CD4-positive, alpha-beta memory T cell (primary cell): ENCODE measurements around the gene JPH2. TPM values are rescaled to one million over a fixed set of nuclear protein-coding genes. Genes with fewer than 3 reads are reported as not detected.
A peak's percentile ranks its signal among the peaks of the same experiment; 100 is the strongest.

Experiments
- CTCF ChIA-PET: fragments of 350-600 bp; sonication (Branson Sonifier 250); formaldehyde crosslinking; loops from one replicate; lab custom pipeline; 2021; ENCODE audit warnings: inconsistent platforms; ENCODE audit not compliant: partially characterized antibody; lab: Charles Lee
- POLR2A ChIA-PET: fragments of 350-600 bp; sonication (Branson Sonifier 250); formaldehyde crosslinking; loops from one replicate; lab custom pipeline; 2021; ENCODE audit not compliant: partially characterized antibody; lab: Charles Lee
- DNase-seq, 5 donors: peaks; one replicate each; pipeline versions ENCODE4 v3.0.0 to v3.0.0-alpha.2; 2020 to 2022; ENCODE audit warnings: mixed read lengths in 1 of 5
- H3K27ac ChIP-seq: one replicate; pipeline ENCODE4 v1.7.0; 2013; ENCODE audit warnings: low read depth, low read length
- H3K27me3 ChIP-seq: 2 replicates; pipeline ENCODE4 v1.7.0; 2013; ENCODE audit warnings: mild to moderate bottlenecking, low read length, moderate library complexity; ENCODE audit not compliant: insufficient read depth
- H3K36me3 ChIP-seq: 2 replicates; pipeline ENCODE4 v1.7.0; 2013; ENCODE audit warnings: mild to moderate bottlenecking, low read length, moderate library complexity; ENCODE audit not compliant: insufficient read depth
- H3K4me1 ChIP-seq: 2 replicates; pipeline ENCODE4 v1.7.0; 2013; ENCODE audit warnings: mild to moderate bottlenecking, low read length, moderate library complexity; ENCODE audit not compliant: insufficient read depth
- H3K4me3 ChIP-seq, 2 donors: one replicate each; pipeline ENCODE4 v1.7.0; 2013; ENCODE audit warnings: low read length in 2 of 2, mild to moderate bottlenecking in 1 of 2
- H3K9me3 ChIP-seq, 2 donors: one replicate each; pipeline ENCODE4 v1.7.0; 2013; ENCODE audit warnings: low read length in 2 of 2, control low read depth in 1 of 2; ENCODE audit not compliant: control insufficient read depth in 1 of 2
- H3K27ac Mint-ChIP-seq, 7 donors: one replicate each; pipeline ENCODE4 v1.8.0; 2020 to 2021; ENCODE audit warnings: mixed read lengths in 7 of 7, mild to moderate bottlenecking in 6 of 7, inconsistent platforms in 3 of 7, moderate library complexity in 3 of 7
- H3K27me3 Mint-ChIP-seq, 2 donors: one replicate each; pipeline ENCODE4 v1.8.0; 2020 to 2021; ENCODE audit warnings: mixed read lengths in 2 of 2
- H3K36me3 Mint-ChIP-seq, 2 donors: one replicate each; pipeline ENCODE4 v1.8.0; 2020 to 2021; ENCODE audit warnings: mixed read lengths in 2 of 2, inconsistent platforms in 1 of 2, mild to moderate bottlenecking in 1 of 2
- H3K4me1 Mint-ChIP-seq, 4 donors: one replicate each; pipeline ENCODE4 v1.8.0; 2020 to 2021; ENCODE audit warnings: mixed read lengths in 4 of 4, mild to moderate bottlenecking in 1 of 4
- H3K4me3 Mint-ChIP-seq, 8 donors: one replicate each; pipeline ENCODE4 v1.8.0; 2020 to 2021; ENCODE audit warnings: mixed read lengths in 8 of 8, mild to moderate bottlenecking in 7 of 8, moderate library complexity in 6 of 8, inconsistent platforms in 3 of 8
- H3K9me3 Mint-ChIP-seq, 8 donors: one replicate each; pipeline ENCODE4 v1.8.0; 2020 to 2021; ENCODE audit warnings: mixed read lengths in 8 of 8, mild to moderate bottlenecking in 5 of 8, inconsistent platforms in 3 of 8, moderate library complexity in 1 of 8
- intact Hi-C: fragments of 100-400 bp; cut with micrococcal nuclease; formaldehyde crosslinking; loops from one replicate; pipeline ENCODE4 v1.15.1; 2023
- polyA plus RNA-seq, 2 donors: library from polyadenylated mRNA; unstranded; fragments of 300-500 nt; fragmentation: Illumina TruSeq; gene quantifications; one replicate each; pipeline ENCODE4 v1.2.3, GENCODE V29; 2021
- total RNA-seq, 2 experiments: library from RNA; stranded (reverse); gene quantifications; one replicate each; pipeline ENCODE4 v1.2.3, GENCODE V29; 2021

Gene JPH2
- total and polyA plus RNA-seq, 4 experiments from 2014 or later: not detected

- H3K4me3 ChIP-seq: no peak overlapping the region
- no peaks in the 10 kb centered on the region for H3K36me3 ChIP-seq
- Mint-ChIP-seq H3K36me3 (no peaks in the 10 kb centered on the region), H3K4me3 (no peak overlapping the region), H3K27me3 (no peaks in the 10 kb centered on the region), H3K9me3 (no peaks in the 10 kb centered on the region), H3K27ac (peak overlapping the region in 5 of 7 donors; percentile 6 to 80 (median 8)), H3K4me1 (peaks cover 30 to 61% (median 45%) of the 10 kb centered on the region in 4 donors)
- CTCF ChIA-PET: no interaction called here
- H3K9me3 ChIP-seq: no peaks in the 10 kb centered on the region
- intact Hi-C loops: loop anchor here (5.0 kb wide), 1 partner anchor 131 kb away; no protein-coding TSS in a partner anchor
- no peak for DNase-seq
- H3K4me1 ChIP-seq: peaks cover 49% of the 10 kb centered on the region
- POLR2A ChIA-PET: no interaction called here
- H3K27me3 ChIP-seq: no peaks in the 10 kb centered on the region
- no peak overlapping the region for H3K27ac ChIP-seq
These were observed 113.3 kb downstream of the JPH2 start for GRCh38 chr20:44073675-44074071.

- intact Hi-C loops: loop anchor here (5.0 kb wide), 1 partner anchor 131 kb away; no protein-coding TSS in a partner anchor
- no peaks in the 10 kb centered on the region for H3K9me3 Mint-ChIP-seq
- H3K36me3 ChIP-seq: no peaks in the 10 kb centered on the region
- H3K27me3 Mint-ChIP-seq: no peaks in the 10 kb centered on the region
- no peaks in the 10 kb centered on the region for H3K27me3 ChIP-seq
- peak overlapping the region in 1 of 8 donors; percentile 33 for H3K4me3 Mint-ChIP-seq
- H3K4me3 ChIP-seq: no peak overlapping the region
- peak overlapping the region in 6 of 7 donors; percentile 6 to 82 (median 31) for H3K27ac Mint-ChIP-seq
- H3K36me3 Mint-ChIP-seq: no peaks in the 10 kb centered on the region
- H3K4me1 Mint-ChIP-seq: peaks cover 27 to 66% (median 48%) of the 10 kb centered on the region in 4 donors
- H3K9me3 ChIP-seq: no peaks in the 10 kb centered on the region
- DNase-seq: no peak
- H3K4me1 ChIP-seq: peaks cover 54% of the 10 kb centered on the region
- CTCF ChIA-PET: no interaction called here
- H3K27ac ChIP-seq: no peak overlapping the region
- POLR2A ChIA-PET: no interaction called here
These were observed 113.8 kb downstream of the JPH2 start for GRCh38 chr20:44073011-44073674.

- H3K36me3 Mint-ChIP-seq: no peaks in the 10 kb centered on the region
- no peaks in the 10 kb centered on the region for H3K36me3 ChIP-seq
- peak overlapping the region in 1 of 8 donors; percentile 62 for H3K4me3 Mint-ChIP-seq
- POLR2A ChIA-PET: no interaction called here
- no peak for DNase-seq
- no peaks in the 10 kb centered on the region for H3K27me3 Mint-ChIP-seq
- H3K9me3 Mint-ChIP-seq: no peaks in the 10 kb centered on the region
- H3K27ac Mint-ChIP-seq: peak overlapping the region in 4 of 7 donors; percentile 36 to 80 (median 37)
- no peaks in the 10 kb centered on the region for H3K9me3 ChIP-seq
- peaks cover 27 to 74% (median 53%) of the 10 kb centered on the region in 4 donors for H3K4me1 Mint-ChIP-seq
- H3K27me3 ChIP-seq: no peaks in the 10 kb centered on the region
- H3K27ac ChIP-seq: no peak overlapping the region
- no peak overlapping the region for H3K4me3 ChIP-seq
- intact Hi-C loops: loop anchor here (5.0 kb wide), 1 partner anchor 130 kb away; no protein-coding TSS in a partner anchor
- H3K4me1 ChIP-seq: peaks cover 62% of the 10 kb centered on the region
- CTCF ChIA-PET: interaction anchor here (0.7 to 1.8 kb wide), 3 partner anchors 8 to 322 kb away, joined by 3 to 6 read pairs (median 5); no protein-coding TSS in a partner anchor
These were observed 114.6 kb downstream of the JPH2 start for GRCh38 chr20:44072384-44072783.

GRCh38 chr20:44071526-44072111 is 115.4 kb downstream of the JPH2 start:
- H3K27ac ChIP-seq: no peak overlapping the region
- no peaks in the 10 kb centered on the region for H3K27me3 ChIP-seq
- H3K27ac Mint-ChIP-seq: peak overlapping the region in 6 of 7 donors; percentile 22 to 99 (median 84)
- peaks cover 62% of the 10 kb centered on the region for H3K4me1 ChIP-seq
- no peaks in the 10 kb centered on the region for H3K9me3 Mint-ChIP-seq
- no peaks in the 10 kb centered on the region for H3K36me3 Mint-ChIP-seq
- peak overlapping the region in 3 of 8 donors; percentile 17 to 62 (median 33) for H3K4me3 Mint-ChIP-seq
- CTCF ChIA-PET: interaction anchor here (0.7 to 5.1 kb wide), 4 partner anchors 9 to 321 kb away, joined by 3 to 30 read pairs (median 6); no protein-coding TSS in a partner anchor
- H3K27me3 Mint-ChIP-seq: no peaks in the 10 kb centered on the region
- POLR2A ChIA-PET: no interaction called here
- H3K4me1 Mint-ChIP-seq: peaks cover 27 to 80% (median 53%) of the 10 kb centered on the region in 4 donors
- no peaks in the 10 kb centered on the region for H3K9me3 ChIP-seq
- H3K4me3 ChIP-seq: no peak overlapping the region
- H3K36me3 ChIP-seq: no peaks in the 10 kb centered on the region
- intact Hi-C loops: loop anchor here (5.0 kb wide), 1 partner anchor 129 kb away; no protein-coding TSS in a partner anchor
- DNase-seq: no peak

GRCh38 chr20:44071057-44071456 is 115.9 kb downstream of the JPH2 start:
- ChIA-PET CTCF (interaction anchor here (1.8 to 5.1 kb wide), 2 partner anchors 9 to 13 kb away, joined by 6 to 30 read pairs; no protein-coding TSS in a partner anchor), POLR2A (no interaction called here)
- Mint-ChIP-seq H3K36me3 (no peaks in the 10 kb centered on the region), H3K9me3 (no peaks in the 10 kb centered on the region), H3K4me3 (no peak overlapping the region), H3K27me3 (no peaks in the 10 kb centered on the region), H3K27ac (peak overlapping the region in 6 of 7 donors; percentile 27 to 99 (median 98)), H3K4me1 (peaks cover 28 to 80% (median 53%) of the 10 kb centered on the region in 4 donors)
- Histone ChIP-seq H3K4me1 (peaks cover 62% of the 10 kb centered on the region), H3K9me3 (no peaks in the 10 kb centered on the region), H3K27me3 (no peaks in the 10 kb centered on the region), H3K4me3 (peak overlapping the region in 1 of 2 donors; percentile 38), H3K27ac (no peak overlapping the region), H3K36me3 (no peaks in the 10 kb centered on the region)
- intact Hi-C loops: loop anchor here (5.0 kb wide), 1 partner anchor 129 kb away; no protein-coding TSS in a partner anchor
- DNase-seq: no peak

GRCh38 chr20:44070139-44070900 is 116.7 kb downstream of the JPH2 start:
- ChIA-PET CTCF (interaction anchor here (1.6 to 5.1 kb wide), 3 partner anchors 10 to 12 kb away, joined by 6 to 30 read pairs (median 10); no protein-coding TSS in a partner anchor), POLR2A (no interaction called here)
- Histone ChIP-seq H3K9me3 (no peaks in the 10 kb centered on the region), H3K27me3 (no peaks in the 10 kb centered on the region), H3K4me1 (peaks cover 62% of the 10 kb centered on the region), H3K36me3 (no peaks in the 10 kb centered on the region), H3K4me3 (peak overlapping the region; percentile 40 to 57), H3K27ac (peak overlapping the region; percentile 55)
- intact Hi-C loops: loop anchor here (5.0 kb wide), 1 partner anchor 128 kb away; no protein-coding TSS in a partner anchor
- Mint-ChIP-seq H3K4me1 (peaks cover 29 to 76% (median 52%) of the 10 kb centered on the region in 4 donors), H3K27me3 (no peaks in the 10 kb centered on the region), H3K9me3 (no peaks in the 10 kb centered on the region), H3K36me3 (no peaks in the 10 kb centered on the region), H3K4me3 (peak overlapping the region; percentile 83 to 92 (median 88)), H3K27ac (peak overlapping the region; percentile 87 to 99 (median 98))
- peak; percentile 69 to 85 (median 78) for DNase-seq
